ENCODE data around the gene FOXA3.

Gene FOXA3

DNA sequence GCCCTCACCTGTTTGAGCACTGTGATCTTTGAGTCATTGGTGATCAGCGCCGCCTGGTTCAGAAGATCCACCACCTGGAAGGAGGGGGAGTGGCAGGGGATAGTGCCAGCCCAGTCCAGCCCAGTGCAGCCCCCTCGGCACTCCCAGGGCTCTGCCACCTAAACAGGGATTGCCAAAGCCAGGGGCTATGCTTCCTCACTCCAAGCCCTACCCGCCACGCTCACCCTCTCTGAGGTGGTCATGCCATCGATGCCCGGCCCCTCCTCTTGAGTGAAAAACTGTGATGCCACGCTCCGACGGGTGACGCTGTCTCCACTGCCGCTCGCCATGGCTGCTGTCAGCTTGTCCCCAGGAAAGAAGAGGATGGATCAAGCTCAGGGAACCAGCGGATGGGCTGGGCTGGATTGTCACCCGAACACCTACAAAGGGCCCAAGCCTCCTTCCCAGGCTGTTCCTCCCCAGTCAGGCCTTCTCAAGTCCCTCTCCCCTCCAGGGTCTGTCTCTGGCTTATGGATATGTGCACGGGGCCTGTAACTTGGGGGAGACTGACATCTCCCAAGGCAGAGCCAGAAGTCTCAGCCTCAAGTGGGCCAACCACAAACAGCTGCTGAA lies 9.9 kb upstream of the FOXA3 start:
- TF ChIP-seq, protein P1, sequence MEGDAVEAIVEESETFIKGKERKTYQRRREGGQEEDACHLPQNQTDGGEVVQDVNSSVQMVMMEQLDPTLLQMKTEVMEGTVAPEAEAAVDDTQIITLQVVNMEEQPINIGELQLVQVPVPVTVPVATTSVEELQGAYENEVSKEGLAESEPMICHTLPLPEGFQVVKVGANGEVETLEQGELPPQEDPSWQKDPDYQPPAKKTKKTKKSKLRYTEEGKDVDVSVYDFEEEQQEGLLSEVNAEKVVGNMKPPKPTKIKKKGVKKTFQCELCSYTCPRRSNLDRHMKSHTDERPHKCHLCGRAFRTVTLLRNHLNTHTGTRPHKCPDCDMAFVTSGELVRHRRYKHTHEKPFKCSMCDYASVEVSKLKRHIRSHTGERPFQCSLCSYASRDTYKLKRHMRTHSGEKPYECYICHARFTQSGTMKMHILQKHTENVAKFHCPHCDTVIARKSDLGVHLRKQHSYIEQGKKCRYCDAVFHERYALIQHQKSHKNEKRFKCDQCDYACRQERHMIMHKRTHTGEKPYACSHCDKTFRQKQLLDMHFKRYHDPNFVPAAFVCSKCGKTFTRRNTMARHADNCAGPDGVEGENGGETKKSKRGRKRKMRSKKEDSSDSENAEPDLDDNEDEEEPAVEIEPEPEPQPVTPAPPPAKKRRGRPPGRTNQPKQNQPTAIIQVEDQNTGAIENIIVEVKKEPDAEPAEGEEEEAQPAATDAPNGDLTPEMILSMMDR (conservative IDR thresholded peaks at IDR 0.05; ENCODE audit: low read length) = no peak
- no peak overlapping the region for H3K4me3 ChIP-seq (ENCODE audit: low read length)
- DNase-seq (ENCODE audit: low read depth) = no peak

DNA sequence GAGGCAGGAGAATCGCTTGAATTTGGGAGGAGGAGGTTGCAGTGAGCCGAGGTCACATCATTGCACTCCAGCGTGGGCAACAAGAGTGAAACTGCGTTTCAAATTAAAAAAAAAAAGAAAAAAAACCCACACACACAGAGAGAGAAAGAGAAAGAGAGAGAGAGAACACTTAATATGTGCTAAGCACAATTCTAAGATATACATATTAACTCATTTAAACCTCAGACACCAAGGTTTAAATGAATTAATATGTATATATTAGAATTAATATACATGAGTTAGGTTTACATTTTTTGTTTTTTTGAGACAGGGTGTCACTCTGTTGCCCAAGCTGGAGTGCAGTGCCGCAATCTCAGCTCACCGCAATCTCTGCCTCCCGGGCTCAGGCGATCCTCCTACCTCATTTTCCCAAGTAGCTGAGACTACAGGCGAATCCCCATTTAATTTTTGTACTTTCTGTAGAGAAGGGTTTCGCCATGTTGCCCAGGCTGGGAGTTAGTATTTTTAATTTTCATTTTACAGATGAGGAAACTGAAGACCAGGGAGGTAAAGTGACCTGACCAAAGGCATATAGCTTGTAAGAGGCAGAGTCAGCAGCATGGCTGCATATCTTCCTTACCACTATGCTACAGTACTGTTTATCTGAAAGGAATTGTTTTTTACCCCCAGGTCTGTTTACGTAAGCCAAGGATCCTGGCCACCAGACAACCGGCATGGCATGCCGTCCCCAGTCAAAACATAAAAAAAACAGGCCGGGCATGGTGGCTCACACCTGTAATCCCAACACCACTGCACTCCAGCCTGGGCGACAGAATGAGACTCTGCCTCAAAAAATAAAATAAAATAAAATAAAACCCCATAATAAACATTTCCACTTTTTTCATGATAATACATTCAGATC lies 3.5 kb upstream of the FOXA3 start:
- DNase-seq (ENCODE audit: low read depth) = no peak
- TF ChIP-seq, protein P1 (conservative IDR thresholded peaks at IDR 0.05; ENCODE audit: low read length) = no peak
- no peak overlapping the region for H3K4me3 ChIP-seq (ENCODE audit: low read length)

DNA sequence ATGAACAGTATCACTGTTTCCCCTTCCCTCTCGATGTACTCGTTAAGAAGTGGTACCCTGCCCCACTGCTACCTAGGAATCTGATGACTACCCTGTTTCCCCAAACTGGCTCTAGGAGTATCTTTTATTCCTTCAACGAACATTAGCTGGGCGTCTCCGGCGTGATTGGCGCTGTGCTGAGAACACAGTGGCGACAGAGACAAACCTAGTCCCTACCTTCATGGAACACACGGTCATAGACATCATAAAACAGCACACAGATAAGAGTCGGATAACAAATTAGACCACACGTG lies 1.9 kb upstream of the FOXA3 start:
- peak overlapping the region; percentile 99 for H3K4me3 ChIP-seq (ENCODE audit: low read length)
- TF ChIP-seq, protein P1 (conservative IDR thresholded peaks at IDR 0.05; ENCODE audit: low read length) = 0 out of 2 replicates have a peak, but pooled peaks have one; percentile 5
- DNase-seq (ENCODE audit: low read depth) = no peak

DNA sequence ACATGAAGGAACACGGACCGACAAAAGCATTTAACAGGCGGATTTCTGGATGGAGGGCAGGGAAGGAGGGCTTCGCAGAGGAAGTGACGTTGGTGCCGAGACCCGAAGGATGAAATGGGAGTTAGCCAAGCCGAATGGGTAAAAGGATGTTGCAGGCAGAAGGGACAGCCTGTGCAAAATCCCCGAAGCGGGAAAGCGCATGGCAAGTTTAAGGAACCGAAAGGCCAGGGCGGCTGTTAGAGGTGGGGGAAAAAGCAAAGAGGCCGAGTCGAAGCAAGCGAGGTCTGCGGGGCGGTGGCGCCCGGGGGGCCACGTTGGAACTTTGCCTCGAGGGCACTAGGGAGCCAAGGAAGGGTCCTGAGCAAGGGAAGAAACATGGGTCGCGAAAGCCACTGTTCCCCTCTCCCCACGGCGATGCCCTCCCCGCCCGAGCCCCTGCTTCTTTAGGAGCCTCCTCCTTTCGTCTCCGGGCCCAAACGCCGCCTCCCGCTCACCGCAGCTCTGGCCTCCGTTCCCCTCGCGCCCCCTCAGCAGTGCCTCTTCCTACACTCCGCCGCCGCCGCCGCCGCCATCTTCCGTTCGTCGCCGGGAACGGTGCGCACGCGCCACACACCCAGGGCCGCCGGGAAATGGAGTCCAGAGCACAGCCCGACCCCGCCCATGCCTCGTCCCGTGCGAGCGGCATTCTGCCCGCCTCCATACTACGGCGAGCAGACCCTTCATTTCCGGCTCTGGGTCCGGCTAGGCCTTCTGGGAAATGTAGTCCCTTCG lies 1.4 kb upstream of the FOXA3 start, which contains the start of gene SYMPK:
Gene SYMPK (minus strand): TSS at position 584 of the 771 bp plus-strand sequence. CDS start 8,652 bp downstream, outside the sequence.
- TF ChIP-seq, protein P1 (conservative IDR thresholded peaks at IDR 0.05; ENCODE audit: low read length) = no peak
- peak within 1 kb of the TSS; percentile 99 for H3K4me3 ChIP-seq (ENCODE audit: low read length)
- peak; percentile 97 for DNase-seq (ENCODE audit: low read depth)

DNA sequence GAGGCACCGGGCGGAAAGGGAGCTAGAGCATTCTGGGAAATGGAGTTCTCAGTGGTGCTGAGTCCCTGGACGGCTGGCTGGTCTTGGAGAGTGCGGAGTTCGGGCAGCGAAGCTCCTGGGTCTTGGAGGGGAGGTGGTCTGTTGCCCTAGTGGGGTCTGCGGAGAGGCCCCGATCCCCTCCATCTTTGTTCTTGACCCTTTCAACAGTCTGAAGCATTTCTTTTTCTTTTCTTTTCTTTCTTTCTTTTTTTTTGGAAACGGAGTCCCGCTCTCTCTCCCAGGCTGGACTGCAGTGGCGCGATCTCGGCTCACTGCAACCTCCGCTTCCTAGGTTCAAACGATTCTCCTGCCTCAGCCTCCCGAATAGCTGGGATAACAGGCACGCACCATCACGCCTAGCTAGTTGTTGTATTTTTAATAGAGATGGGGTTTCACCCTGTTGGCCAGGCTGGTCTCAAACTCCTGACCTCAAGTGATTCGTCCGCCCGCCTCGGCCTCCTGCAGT lies 739 bp upstream of the FOXA3 start:
- peak overlapping the region; percentile 51 for H3K4me3 ChIP-seq (ENCODE audit: low read length)
- TF ChIP-seq, protein P1 (conservative IDR thresholded peaks at IDR 0.05; ENCODE audit: low read length) = no peak
- DNase-seq (ENCODE audit: low read depth) = no peak

DNA sequence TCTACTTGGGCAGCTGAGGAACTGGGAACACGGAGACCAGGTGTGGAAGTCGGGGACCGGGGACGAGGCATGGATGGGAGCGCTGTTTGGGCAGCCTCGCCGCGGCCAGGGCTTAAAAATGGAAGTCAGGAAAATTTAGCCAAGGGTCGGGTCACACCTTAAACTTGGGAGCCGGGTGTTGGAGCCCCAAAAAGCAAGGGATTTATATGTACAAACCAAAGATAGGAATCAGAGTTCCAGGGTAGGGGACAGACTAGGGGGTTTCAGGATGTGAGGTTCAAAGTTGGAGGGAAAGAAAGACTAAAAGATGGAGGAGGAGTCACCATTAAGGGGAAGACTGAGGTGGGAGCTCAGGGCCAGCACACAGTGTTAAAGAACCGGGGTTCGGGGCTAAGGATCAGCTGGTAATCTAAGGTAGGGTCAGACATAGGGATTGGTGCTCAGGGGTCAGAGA lies 530 bp downstream of the FOXA3 start:
- no peak overlapping the region for H3K4me3 ChIP-seq (ENCODE audit: low read length)

More for the DNA sequence above, 530 bp downstream of the FOXA3 start:
- no peak for DNase-seq (ENCODE audit: low read depth)
- TF ChIP-seq, protein P1 (conservative IDR thresholded peaks at IDR 0.05; ENCODE audit: low read length) = no peak
